HTR-8/SVneo (cell line): ENCODE measurements around the gene ADCY3.

Source experiments
- DNase-seq: peaks from one replicate; pipeline ENCODE4 v3.0.0; 2011; ENCODE audit warnings: low spot score, mixed read lengths; ENCODE audit not compliant: insufficient read length
- FAIRE-seq: peaks from 2 replicates; lab custom pipeline; 2011; peaks lifted over from hg19 to GRCh38; lab: Jason Lieb, UNC

ADCY3 gene

GRCh38 chr2:24834733-24835395 is 85.2 kb downstream of the ADCY3 start:
- DNase-seq (no peak), FAIRE-seq (no peak)

GRCh38 chr2:24833821-24834732 is 86.0 kb downstream of the ADCY3 start:
- FAIRE-seq: no peak
- no peak for DNase-seq

- DNase-seq: no peak
- FAIRE-seq: no peak
Observed at GRCh38 chr2:24832931-24833701, 86.9 kb downstream of the ADCY3 start.

- FAIRE-seq: no peak
- DNase-seq: no peak
Observed at GRCh38 chr2:24832521-24832920, 87.5 kb downstream of the ADCY3 start.

- FAIRE-seq: no peak
- DNase-seq: no peak
Observed at GRCh38 chr2:24832073-24832461, 88.0 kb downstream of the ADCY3 start.

GRCh38 chr2:24831221-24832072 is 88.6 kb downstream of the ADCY3 start:
- DNase-seq: no peak
- FAIRE-seq: no peak

- DNase-seq: no peak
- no peak for FAIRE-seq
Observed at GRCh38 chr2:24830786-24831185, 89.3 kb downstream of the ADCY3 start.

GRCh38 chr2:24830351-24830750 is 89.7 kb downstream of the ADCY3 start:
- DNase-seq (no peak), FAIRE-seq (no peak)

GRCh38 chr2:24828238-24828996 is 91.6 kb downstream of the ADCY3 start:
- FAIRE-seq: no peak
- DNase-seq: no peak

GRCh38 chr2:24827321-24828237 is 92.5 kb downstream of the ADCY3 start:
- peak; percentile 76 for FAIRE-seq
- DNase-seq: peak; percentile 90

GRCh38 chr2:24826773-24827145 is 93.3 kb downstream of the ADCY3 start:
- FAIRE-seq: no peak
- no peak for DNase-seq

GRCh38 chr2:24825883-24826772 is 93.9 kb downstream of the ADCY3 start:
- no peak for DNase-seq
- peak; percentile 74 for FAIRE-seq

- FAIRE-seq (peak; percentile 74), DNase-seq (no peak)
Observed at GRCh38 chr2:24824966-24825882, 94.8 kb downstream of the ADCY3 start.

GRCh38 chr2:24824071-24824588 is 95.9 kb downstream of the ADCY3 start:
- no peak for DNase-seq
- FAIRE-seq: no peak

GRCh38 chr2:24822049-24822706 is 97.9 kb downstream of the ADCY3 start:
- DNase-seq (no peak), FAIRE-seq (no peak)
